Inflammatory macrophage (primary cell): ENCODE results near the gene ERVH48-1.
A peak's percentile ranks its signal among the peaks of the same experiment; 100 is the strongest.
"Not testable (repeated sequence)": the region's sequence is repeated elsewhere in the genome, so short reads cannot be mapped to it uniquely, and the experiment has no call there.

ENCODE experiments used
- DNase-seq, 2 donors: peaks; one replicate each; pipeline ENCODE4 v3.0.0-alpha.2; 2020 to 2022
- total RNA-seq, 18 experiments: gene quantifications; one replicate each; lab custom pipeline; 2026; ENCODE audit warnings: mixed read lengths in 6 of 18, inconsistent platforms in 2 of 18; lab: John Stamatoyannopoulos, UW

Gene ERVH48-1
- total RNA-seq, result 0 to 0.06 (median 0) reads per million in 18 experiments

GRCh38 chr21:42925114-42925926 is at the start of gene ERVH48-1:
Gene ERVH48-1 (minus strand): TSS chr21:42925630. CDS start chr21:42919006, 6,624 bp downstream.
- DNase-seq, result no peak

- peak; percentile 99 to 100 for DNase-seq
These were observed 48.8 kb upstream of the ERVH48-1 start, which contains the start of gene PKNOX1 for GRCh38 chr21:42973991-42974831. Gene PKNOX1 (plus strand): TSS chr21:42974562. CDS start chr21:43004382, 29,820 bp downstream.

- DNase-seq, result no peak
These were observed 48.0 kb upstream of the ERVH48-1 start for GRCh38 chr21:42973309-42973990.

- DNase-seq, result no peak
These were observed 46.5 kb upstream of the ERVH48-1 start for GRCh38 chr21:42971897-42972275.

GRCh38 chr21:42970946-42971653 is 45.7 kb upstream of the ERVH48-1 start:
- no peak for DNase-seq

GRCh38 chr21:42969193-42969600 is 43.8 kb upstream of the ERVH48-1 start:
- no peak for DNase-seq

GRCh38 chr21:42967616-42968015 is 42.2 kb upstream of the ERVH48-1 start:
- not testable (repeated sequence) for DNase-seq

- DNase-seq, result no peak
These were observed 39.8 kb upstream of the ERVH48-1 start for GRCh38 chr21:42965211-42965560.

GRCh38 chr21:42964546-42965210 is 39.2 kb upstream of the ERVH48-1 start:
- DNase-seq, result no peak

- no peak for DNase-seq
These were observed 38.7 kb upstream of the ERVH48-1 start for GRCh38 chr21:42964086-42964485.

GRCh38 chr21:42962380-42963007 is 37.1 kb upstream of the ERVH48-1 start:
- DNase-seq, result no peak

GRCh38 chr21:42959728-42960127 is 34.3 kb upstream of the ERVH48-1 start:
- no peak for DNase-seq

- not testable (repeated sequence) for DNase-seq
These were observed 32.7 kb upstream of the ERVH48-1 start for GRCh38 chr21:42958122-42958521.

- no peak for DNase-seq
These were observed 31.6 kb upstream of the ERVH48-1 start for GRCh38 chr21:42956824-42957630.

- DNase-seq, result not testable (repeated sequence)
These were observed 25.8 kb upstream of the ERVH48-1 start for GRCh38 chr21:42951193-42951592.

GRCh38 chr21:42949094-42949755 is 23.8 kb upstream of the ERVH48-1 start:
- not testable (repeated sequence) for DNase-seq

GRCh38 chr21:42942244-42942643 is 16.8 kb upstream of the ERVH48-1 start:
- DNase-seq, result no peak

GRCh38 chr21:42941696-42942085 is 16.3 kb upstream of the ERVH48-1 start:
- no peak for DNase-seq

- DNase-seq, result peak; percentile 88 to 93
These were observed 14.4 kb upstream of the ERVH48-1 start for GRCh38 chr21:42939582-42940413.
